Tibial artery (tissue), 4 donors: ENCODE data around the gene TNFAIP8L1.

ENCODE experiments used
- DNase-seq, 2 donors: peaks; one replicate each; pipeline ENCODE4 v3.0.0-alpha.2; 2019
- H3K27ac ChIP-seq, 2 donors: fragments of 200-600 bp; sonication (generic) in 1 of 2; 1 replicate in 1 of 2; 2 replicates in 1 of 2; pipeline ENCODE4 v1.5.1; 2018 to 2019; ENCODE audit warnings: mild to moderate bottlenecking in 1 of 2
- H3K27me3 ChIP-seq, 2 donors: fragments of 200-600 bp; sonication (generic) in 1 of 2; one replicate each; pipeline versions ENCODE4 v1.5.1 to v1.6.0; 2016 to 2019
- H3K36me3 ChIP-seq, 3 donors: fragments of 200-600 bp; sonication (generic) in 2 of 3; one replicate each; pipeline ENCODE4 v1.5.1; 2016 to 2019; ENCODE audit warnings: mild to moderate bottlenecking in 2 of 3
- H3K4me1 ChIP-seq, 4 donors: fragments of 200-600 bp; sonication (generic) in 2 of 4; 1 replicate in 3 of 4; 2 replicates in 1 of 4; pipeline ENCODE4 v1.5.1; 2016 to 2019
- H3K4me3 ChIP-seq, 2 donors: fragments of 200-600 bp; sonication (generic) in 1 of 2; 1 replicate in 1 of 2; 2 replicates in 1 of 2; pipeline ENCODE4 v1.5.1; 2018 to 2019; ENCODE audit warnings: mild to moderate bottlenecking in 2 of 2
- H3K9me3 ChIP-seq, 3 donors: fragments of 200-600 bp; sonication (generic) in 1 of 3; one replicate each; pipeline ENCODE4 v1.5.1; 2016 to 2019
- intact Hi-C: fragments of 100-400 bp; cut with DNase I; formaldehyde crosslinking; loops from one replicate; pipeline ENCODE4 v1.15.0; 2023; ENCODE audit warnings: low total_unique reads
- TF ChIP-seq, protein P1 (sequence below), 2 experiments: fragments of 200-600 bp in 1 of 2; fragments of 450-650 bp in 1 of 2; IDR thresholded peaks; one replicate each; pipeline ENCODE4 v1.5.1; 2017 to 2019; ENCODE audit warnings: antibody characterized with exemption in 2 of 2, mild to moderate bottlenecking in 1 of 2, moderate library complexity in 1 of 2

TNFAIP8L1 gene

GRCh38 chr19:4613254-4613751 lies 26.0 kb upstream of the TNFAIP8L1 start:
- intact Hi-C loops, result no loop called here

GRCh38 chr19:4618019-4618418 lies 21.3 kb upstream of the TNFAIP8L1 start:
- TF ChIP-seq, protein P1, sequence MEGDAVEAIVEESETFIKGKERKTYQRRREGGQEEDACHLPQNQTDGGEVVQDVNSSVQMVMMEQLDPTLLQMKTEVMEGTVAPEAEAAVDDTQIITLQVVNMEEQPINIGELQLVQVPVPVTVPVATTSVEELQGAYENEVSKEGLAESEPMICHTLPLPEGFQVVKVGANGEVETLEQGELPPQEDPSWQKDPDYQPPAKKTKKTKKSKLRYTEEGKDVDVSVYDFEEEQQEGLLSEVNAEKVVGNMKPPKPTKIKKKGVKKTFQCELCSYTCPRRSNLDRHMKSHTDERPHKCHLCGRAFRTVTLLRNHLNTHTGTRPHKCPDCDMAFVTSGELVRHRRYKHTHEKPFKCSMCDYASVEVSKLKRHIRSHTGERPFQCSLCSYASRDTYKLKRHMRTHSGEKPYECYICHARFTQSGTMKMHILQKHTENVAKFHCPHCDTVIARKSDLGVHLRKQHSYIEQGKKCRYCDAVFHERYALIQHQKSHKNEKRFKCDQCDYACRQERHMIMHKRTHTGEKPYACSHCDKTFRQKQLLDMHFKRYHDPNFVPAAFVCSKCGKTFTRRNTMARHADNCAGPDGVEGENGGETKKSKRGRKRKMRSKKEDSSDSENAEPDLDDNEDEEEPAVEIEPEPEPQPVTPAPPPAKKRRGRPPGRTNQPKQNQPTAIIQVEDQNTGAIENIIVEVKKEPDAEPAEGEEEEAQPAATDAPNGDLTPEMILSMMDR (IDR thresholded peaks at IDR 0.05), result no peak
- Histone ChIP-seq H3K36me3 (no peaks in the 10 kb centered on the region), H3K9me3 (no peaks in the 10 kb centered on the region), H3K27ac (no peak overlapping the region), H3K27me3 (peaks cover 0 to 43% of the 10 kb centered on the region in 2 donors), H3K4me1 (no peaks in the 10 kb centered on the region), H3K4me3 (no peak overlapping the region)
- intact Hi-C loops, result no loop called here
- no peak for DNase-seq

More at GRCh38 chr19:4613254-4613751, 26.0 kb upstream of the TNFAIP8L1 start:
- Histone ChIP-seq H3K4me1 (peaks cover 0 to 10% (median 7%) of the 10 kb centered on the region in 4 donors), H3K27ac (no peak overlapping the region), H3K4me3 (no peak overlapping the region), H3K36me3 (no peaks in the 10 kb centered on the region), H3K27me3 (peaks cover 0 to 16% of the 10 kb centered on the region in 2 donors), H3K9me3 (no peaks in the 10 kb centered on the region)
- DNase-seq, result no peak
- TF ChIP-seq, protein P1 (IDR thresholded peaks at IDR 0.05), result no peak

DNA sequence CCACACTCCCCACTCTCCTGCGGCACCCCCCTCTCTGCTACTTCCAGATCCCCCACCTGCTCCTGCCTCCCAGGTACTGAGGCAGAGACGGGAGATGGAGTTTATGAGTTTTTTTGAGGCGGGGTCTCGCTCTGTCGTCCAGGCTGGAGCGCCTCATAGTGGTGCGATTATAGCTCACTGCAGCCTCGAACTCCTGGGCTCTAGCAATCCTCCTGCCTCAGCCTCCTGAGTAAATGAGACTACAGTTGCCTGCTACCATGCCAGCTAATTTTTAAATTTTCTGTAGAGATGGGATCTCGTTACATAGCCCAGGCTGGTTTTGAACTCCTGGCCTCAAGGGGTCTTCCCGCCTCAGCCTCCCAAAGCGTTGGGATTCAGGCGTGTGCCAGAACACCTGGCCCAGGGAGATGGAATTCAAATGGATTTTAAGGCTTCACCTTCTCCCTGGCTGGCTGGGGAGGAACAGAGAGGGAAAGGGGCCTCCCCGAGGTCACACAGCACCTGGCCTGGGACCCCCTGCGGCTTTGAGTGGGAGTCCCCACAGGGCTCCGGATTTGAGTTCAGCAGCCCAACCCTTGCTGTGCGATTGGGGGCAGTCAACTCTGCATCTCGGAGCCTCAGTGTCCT lies 19.5 kb upstream of the TNFAIP8L1 start:
- Histone ChIP-seq H3K4me1 (no peaks in the 10 kb centered on the region), H3K36me3 (no peaks in the 10 kb centered on the region), H3K27ac (no peak overlapping the region)

DNA sequence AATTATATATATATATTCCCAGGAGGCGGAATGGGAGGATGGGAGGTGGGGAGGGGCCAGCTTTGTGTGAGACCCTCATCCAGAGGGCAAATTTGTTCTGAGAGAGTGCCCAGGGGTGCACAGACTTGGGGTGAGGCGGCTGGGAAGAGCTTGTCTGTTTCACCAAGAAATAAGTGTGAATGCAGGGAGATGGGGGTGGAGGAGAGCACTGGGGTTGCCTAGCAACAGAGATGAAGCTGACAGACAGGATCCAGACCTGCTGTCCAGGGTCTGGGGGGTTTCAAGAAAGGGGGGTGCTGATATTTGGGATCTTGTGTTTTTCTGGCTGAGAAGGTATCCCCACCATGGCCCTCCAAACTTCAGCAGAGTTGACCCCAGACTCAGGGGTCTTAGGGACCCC lies 18.6 kb upstream of the TNFAIP8L1 start:
- TF ChIP-seq, protein P1 (IDR thresholded peaks at IDR 0.05), result no peak
- DNase-seq, result no peak
- Histone ChIP-seq H3K27ac (no peak overlapping the region), H3K36me3 (no peaks in the 10 kb centered on the region), H3K4me1 (no peaks in the 10 kb centered on the region), H3K9me3 (no peaks in the 10 kb centered on the region), H3K4me3 (no peak overlapping the region), H3K27me3 (peaks cover 0 to 56% of the 10 kb centered on the region in 2 donors)
- intact Hi-C loops, result loop anchor here (5.0 kb wide), 1 partner anchor 58 kb away; no protein-coding TSS in a partner anchor

More for the DNA sequence above, 19.5 kb upstream of the TNFAIP8L1 start:
- Histone ChIP-seq H3K27me3 (peaks cover 0 to 54% of the 10 kb centered on the region in 2 donors), H3K4me3 (no peak overlapping the region), H3K9me3 (no peaks in the 10 kb centered on the region)
- TF ChIP-seq, protein P1 (IDR thresholded peaks at IDR 0.05), result no peak
- no peak for DNase-seq
- intact Hi-C loops, result loop anchor here (5.0 kb wide), 1 partner anchor 57 kb away; no protein-coding TSS in a partner anchor

DNA sequence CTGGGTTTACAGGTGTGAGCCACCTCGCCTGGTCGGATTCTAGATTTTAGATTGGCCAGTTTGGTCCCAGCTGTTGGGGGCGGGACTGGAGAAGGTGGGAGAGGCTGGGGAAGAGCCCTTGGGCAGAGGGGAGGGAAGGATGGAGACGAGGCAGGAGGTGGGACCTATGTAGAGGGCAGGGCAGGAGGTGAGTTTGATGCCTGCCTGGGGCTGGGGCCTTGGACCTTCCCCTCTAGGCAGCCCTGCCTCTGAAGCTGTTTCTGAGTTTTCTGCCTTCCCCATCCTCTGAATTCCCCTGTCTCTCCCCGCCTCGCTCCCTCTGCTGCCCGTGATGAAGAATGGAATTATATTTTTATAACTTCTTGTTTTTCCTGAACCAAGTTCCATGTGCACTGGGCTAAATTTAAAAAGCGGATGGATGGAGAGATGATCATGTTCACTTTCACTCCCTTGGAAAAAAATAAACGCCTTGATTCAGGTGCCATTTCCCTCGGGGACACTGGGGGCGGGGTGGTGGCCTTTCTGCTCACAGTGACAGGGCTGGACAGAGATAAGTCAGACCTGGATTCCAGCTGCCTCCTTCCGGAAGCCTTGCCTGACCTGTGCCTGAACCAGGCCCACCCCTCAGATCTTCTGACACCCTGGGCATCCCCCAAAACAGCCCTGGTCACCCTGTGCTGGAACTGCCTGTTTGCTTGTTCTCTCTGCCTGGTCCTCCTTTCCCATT lies 16.5 kb upstream of the TNFAIP8L1 start:
- TF ChIP-seq, protein P1 (IDR thresholded peaks at IDR 0.05), result no peak
- Histone ChIP-seq H3K36me3 (no peaks in the 10 kb centered on the region), H3K27ac (no peak overlapping the region), H3K9me3 (no peaks in the 10 kb centered on the region), H3K4me3 (no peak overlapping the region), H3K4me1 (no peaks in the 10 kb centered on the region), H3K27me3 (peaks cover 0 to 58% of the 10 kb centered on the region in 2 donors)
- no peak for DNase-seq
- intact Hi-C loops, result loop anchor here (5.0 kb wide), 1 partner anchor 61 kb away; no protein-coding TSS in a partner anchor
